ENCODE results near the gene HEBP1. TPM values are rescaled to one million over a fixed set of nuclear protein-coding genes. Genes with fewer than 3 reads are reported as not detected.

Gene HEBP1
- total and polyA plus RNA-seq, 7 donors: 32.1 to 85.8 (median 44.9) TPM

- no peak overlapping the region for H3K4me3 ChIP-seq
- no peak overlapping the region for H3K27ac ChIP-seq
- 95 to 97% methylated on average over 1 of the region's 1 CpG for WGBS, 2 donors
- H3K9me3 ChIP-seq: no peaks in the 10 kb centered on the region
- no peaks in the 10 kb centered on the region for H3K4me1 ChIP-seq
- no peaks in the 10 kb centered on the region for H3K27me3 ChIP-seq
- no peaks in the 10 kb centered on the region for H3K36me3 ChIP-seq
- DNase-seq: no peak
- no peak for TF ChIP-seq CTCF (IDR thresholded peaks at IDR 0.05)
- no peak for TF ChIP-seq POLR2AphosphoS5 (IDR thresholded peaks at IDR 0.05)
- TF ChIP-seq EP300 (IDR thresholded peaks at IDR 0.05): no peak
- TF ChIP-seq POLR2A (IDR thresholded peaks at IDR 0.05): no peak
- intact Hi-C loops (cut with DNase I): no loop called here
Measured at GRCh38 chr12:12951504-12951903, 48.6 kb downstream of the HEBP1 start.

GRCh38 chr12:12947902-12948301, 52.2 kb downstream of the HEBP1 start:
- Histone ChIP-seq H3K27ac (no peak overlapping the region), H3K9me3 (no peaks in the 10 kb centered on the region), H3K4me1 (no peaks in the 10 kb centered on the region), H3K27me3 (no peaks in the 10 kb centered on the region), H3K4me3 (no peak overlapping the region), H3K36me3 (no peaks in the 10 kb centered on the region)
- WGBS, 2 donors: 87 to 88% methylated on average over 4 of the region's 4 CpGs
- DNase-seq: no peak
- intact Hi-C loops (cut with DNase I): no loop called here
- no peak for TF ChIP-seq EP300 (IDR thresholded peaks at IDR 0.05)
- TF ChIP-seq CTCF (IDR thresholded peaks at IDR 0.05): no peak
- no peak for TF ChIP-seq POLR2AphosphoS5 (IDR thresholded peaks at IDR 0.05)
- no peak for TF ChIP-seq POLR2A (IDR thresholded peaks at IDR 0.05)

GRCh38 chr12:12946686-12947355, 53.2 kb downstream of the HEBP1 start:
- Histone ChIP-seq H3K27me3 (no peaks in the 10 kb centered on the region), H3K36me3 (no peaks in the 10 kb centered on the region), H3K9me3 (no peaks in the 10 kb centered on the region), H3K4me1 (no peaks in the 10 kb centered on the region), H3K27ac (no peak overlapping the region), H3K4me3 (no peak overlapping the region)
- no peak for DNase-seq
- no peak for TF ChIP-seq EP300 (IDR thresholded peaks at IDR 0.05)
- TF ChIP-seq CTCF (IDR thresholded peaks at IDR 0.05): no peak
- TF ChIP-seq POLR2A (IDR thresholded peaks at IDR 0.05): no peak
- no peak for TF ChIP-seq POLR2AphosphoS5 (IDR thresholded peaks at IDR 0.05)
- intact Hi-C loops (cut with DNase I): no loop called here
- WGBS, 2 donors: 48 to 76% methylated on average over 7 of the region's 7 CpGs

GRCh38 chr12:12945591-12945990, 54.5 kb downstream of the HEBP1 start:
- intact Hi-C loops (cut with DNase I): no loop called here
- H3K4me3 ChIP-seq: no peak overlapping the region
- TF ChIP-seq POLR2AphosphoS5 (IDR thresholded peaks at IDR 0.05) (no peak), POLR2A (IDR thresholded peaks at IDR 0.05) (no peak), EP300 (IDR thresholded peaks at IDR 0.05) (no peak), CTCF (IDR thresholded peaks at IDR 0.05) (no peak)
- no peaks in the 10 kb centered on the region for H3K9me3 ChIP-seq
- no peak overlapping the region for H3K27ac ChIP-seq
- H3K36me3 ChIP-seq: no peaks in the 10 kb centered on the region
- no peak for DNase-seq
- H3K4me1 ChIP-seq: no peaks in the 10 kb centered on the region
- H3K27me3 ChIP-seq: no peaks in the 10 kb centered on the region

Data from sigmoid colon (tissue), 7 donors.